ENCODE measurements around the gene VWA2.

GRCh38 chr10:114322344-114322743 is 83.3 kb downstream of the VWA2 start:
- no peak for TF ChIP-seq CTCF (IDR thresholded peaks at IDR 0.05 in 4 of 5, conservative IDR thresholded peaks at IDR 0.05 in 1 of 5)
- TF ChIP-seq POLR2A (IDR thresholded peaks at IDR 0.05), result no peak
